Fibroblast of skin of left quadriceps (primary cell): Measurements from ENCODE around the gene CYTH1.
A peak's percentile ranks its signal among the peaks of the same experiment; 100 is the strongest.

Experiments
- DNase-seq, 2 experiments: peaks; one replicate each; pipeline ENCODE4 v3.0.0-alpha.2; 2013; ENCODE audit warnings: low read depth in 2 of 2

Gene CYTH1

DNA sequence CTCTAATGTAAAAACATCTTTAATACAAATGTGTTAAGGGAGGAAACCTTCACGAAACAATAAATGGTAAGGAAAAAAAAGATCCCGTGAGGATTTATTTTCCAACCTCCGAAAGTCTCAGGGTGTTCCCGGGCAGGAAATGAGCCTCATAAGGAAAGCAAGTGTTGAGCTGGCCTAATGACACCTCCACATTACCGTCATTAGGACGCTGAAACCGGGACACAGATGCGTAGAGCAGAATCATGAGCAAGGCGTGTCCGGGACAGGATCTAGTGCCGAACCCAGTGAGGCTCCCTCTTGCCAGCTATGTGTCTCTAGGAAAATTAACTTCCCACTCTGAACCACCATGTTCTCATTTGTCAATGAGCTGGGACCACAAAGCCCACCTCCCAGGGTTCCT, 22.7 kb upstream of the CYTH1 start:
- no peak for DNase-seq

DNA sequence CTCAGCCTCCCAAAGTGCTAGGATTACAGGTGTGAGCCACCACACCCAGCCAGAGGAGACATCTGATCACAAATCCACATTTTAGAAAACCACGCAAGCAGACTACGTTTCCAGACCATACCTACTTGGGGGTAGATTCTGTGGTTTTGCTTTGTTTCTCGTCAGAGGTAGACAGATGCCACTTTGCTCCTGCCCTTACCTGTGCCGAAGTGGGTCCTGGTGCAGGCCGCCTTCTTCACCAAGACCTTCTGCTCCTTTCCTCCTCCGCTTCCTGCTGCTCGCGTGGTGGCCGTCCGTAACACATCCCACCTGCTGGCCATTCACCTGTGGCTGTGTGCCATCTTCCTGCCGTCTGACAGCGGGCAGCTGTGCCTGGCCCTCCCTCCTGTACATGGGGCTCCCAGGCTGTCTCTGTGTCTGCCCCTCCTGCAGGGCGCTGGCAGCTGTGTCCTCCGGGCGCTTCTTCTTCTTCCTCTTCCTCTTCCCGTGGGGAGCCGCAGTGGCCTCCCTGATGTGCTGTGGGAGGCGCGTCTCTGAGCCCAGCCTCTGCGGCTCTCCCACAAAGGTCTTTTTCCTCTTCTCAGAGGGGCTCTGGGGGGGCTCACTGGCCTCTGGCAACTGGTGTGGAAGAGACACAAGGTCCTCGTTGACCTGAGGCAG, 21.2 kb upstream of the CYTH1 start:
- DNase-seq = no peak

DNA sequence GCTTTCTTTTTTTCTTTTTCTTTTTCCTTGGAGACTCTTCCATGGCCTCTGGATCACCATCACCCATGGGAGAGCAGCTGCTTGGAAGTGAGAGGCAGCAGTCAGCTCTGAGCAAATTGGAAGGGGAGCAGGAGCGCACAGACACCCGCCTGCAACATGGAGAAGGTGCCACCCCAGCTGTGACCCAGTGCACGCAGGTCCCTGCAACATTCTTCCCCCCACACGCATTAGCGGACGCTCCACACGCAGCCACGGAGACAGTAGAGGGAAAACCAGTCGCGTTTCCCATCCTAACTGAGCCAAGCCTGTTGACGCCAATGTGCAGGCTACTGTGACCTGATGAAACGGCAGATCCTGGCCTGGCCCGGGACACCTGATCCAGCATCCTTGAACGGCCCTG, 20.4 kb upstream of the CYTH1 start:
- no peak for DNase-seq

DNA sequence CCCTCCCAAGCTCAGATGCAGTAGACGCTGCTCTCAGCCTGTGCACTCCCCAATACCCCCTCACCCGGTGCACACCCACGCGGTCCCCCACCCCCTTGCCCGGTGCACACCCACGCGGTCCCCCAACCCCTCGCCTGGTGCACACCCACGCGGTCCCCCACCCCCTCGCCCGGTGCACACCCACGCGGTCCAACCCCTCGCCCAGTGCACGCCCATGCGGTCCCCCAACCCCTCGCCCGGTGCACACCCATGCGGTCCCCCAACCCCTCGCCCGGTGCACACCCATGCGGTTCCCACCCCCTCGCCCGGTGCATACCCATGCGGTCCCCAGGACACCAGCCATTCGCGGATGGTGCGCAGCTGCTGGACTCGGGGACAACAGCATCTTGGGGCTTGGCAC, 19.9 kb upstream of the CYTH1 start:
- no peak for DNase-seq

DNA sequence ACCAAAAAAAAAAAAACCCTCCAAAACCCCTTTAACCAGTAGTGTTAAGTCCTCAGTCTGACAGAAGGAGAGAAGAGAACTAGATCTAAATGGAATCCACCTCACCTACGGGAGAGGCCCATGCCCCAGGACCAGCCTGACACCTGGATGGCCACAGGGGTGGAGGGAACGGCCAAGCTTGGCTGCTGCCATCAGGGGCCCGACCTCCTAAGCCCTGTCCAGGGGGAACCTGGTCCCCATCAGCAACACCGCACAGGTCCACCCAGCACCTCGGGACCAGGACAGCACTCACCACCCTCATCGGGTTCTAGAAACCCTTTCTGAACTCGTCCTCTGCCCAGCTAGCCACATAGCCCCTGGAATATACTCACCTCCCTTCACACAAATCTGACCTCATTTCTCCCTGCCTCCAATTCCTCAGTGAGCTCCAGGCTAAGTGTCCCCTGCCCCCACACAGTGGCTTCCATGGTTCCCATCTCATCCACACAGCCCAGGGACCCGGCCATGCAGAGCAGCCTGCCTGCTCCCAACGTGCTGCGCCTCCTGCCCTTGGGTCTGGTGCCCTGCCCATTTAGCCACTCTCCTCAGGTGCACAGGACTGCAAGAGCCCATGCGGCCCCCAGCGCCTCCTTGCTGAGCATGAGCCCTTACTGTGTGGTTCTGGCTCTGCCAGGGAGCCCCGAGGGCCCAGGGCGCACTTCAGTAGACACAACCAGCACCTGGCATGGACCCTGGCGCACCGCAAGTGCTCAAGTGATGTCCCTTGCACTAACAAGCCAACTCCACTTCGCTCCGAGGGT, 18.3 kb upstream of the CYTH1 start:
- no peak for DNase-seq

DNA sequence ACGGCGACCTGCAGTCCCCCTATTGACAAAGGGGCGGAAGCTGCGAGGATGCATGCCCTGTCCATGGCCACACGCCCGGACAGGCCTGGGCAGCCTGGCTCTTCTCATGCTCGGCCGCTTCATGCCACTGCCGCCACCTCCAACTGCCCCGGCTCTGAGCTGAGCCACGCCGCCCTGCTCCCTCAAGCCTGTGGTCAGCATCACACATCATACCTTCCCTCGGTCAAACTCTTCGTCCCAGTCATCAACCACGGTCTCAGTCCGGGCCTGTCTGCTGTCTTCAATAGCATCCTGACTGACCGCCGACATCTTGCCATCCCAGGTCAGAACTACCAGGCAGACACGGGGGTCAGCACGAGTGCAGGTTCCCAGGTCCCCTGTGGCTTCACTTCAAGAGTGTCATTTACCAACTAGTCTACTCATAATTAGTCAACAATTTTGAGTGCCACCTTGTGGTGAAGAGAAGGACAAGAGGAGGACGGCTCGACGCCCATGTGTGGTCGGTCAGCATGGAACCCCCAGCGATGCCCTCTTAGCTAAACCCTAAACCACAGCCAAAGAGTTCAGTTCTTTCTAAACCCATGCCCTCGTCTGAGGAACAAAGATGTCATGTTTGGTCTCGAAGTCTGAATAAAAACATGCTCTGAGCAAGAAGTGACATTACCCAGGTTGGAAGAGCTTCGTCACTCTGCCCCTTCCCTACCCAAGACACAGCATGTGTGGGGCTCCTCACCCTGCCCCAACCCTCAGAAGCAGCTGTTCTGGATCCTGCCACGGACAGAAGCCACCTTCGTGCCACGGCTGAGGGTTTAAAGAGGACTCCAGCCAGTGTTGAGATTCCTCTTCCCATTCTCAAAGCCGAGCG, 16.9 kb upstream of the CYTH1 start:
- no peak for DNase-seq

DNA sequence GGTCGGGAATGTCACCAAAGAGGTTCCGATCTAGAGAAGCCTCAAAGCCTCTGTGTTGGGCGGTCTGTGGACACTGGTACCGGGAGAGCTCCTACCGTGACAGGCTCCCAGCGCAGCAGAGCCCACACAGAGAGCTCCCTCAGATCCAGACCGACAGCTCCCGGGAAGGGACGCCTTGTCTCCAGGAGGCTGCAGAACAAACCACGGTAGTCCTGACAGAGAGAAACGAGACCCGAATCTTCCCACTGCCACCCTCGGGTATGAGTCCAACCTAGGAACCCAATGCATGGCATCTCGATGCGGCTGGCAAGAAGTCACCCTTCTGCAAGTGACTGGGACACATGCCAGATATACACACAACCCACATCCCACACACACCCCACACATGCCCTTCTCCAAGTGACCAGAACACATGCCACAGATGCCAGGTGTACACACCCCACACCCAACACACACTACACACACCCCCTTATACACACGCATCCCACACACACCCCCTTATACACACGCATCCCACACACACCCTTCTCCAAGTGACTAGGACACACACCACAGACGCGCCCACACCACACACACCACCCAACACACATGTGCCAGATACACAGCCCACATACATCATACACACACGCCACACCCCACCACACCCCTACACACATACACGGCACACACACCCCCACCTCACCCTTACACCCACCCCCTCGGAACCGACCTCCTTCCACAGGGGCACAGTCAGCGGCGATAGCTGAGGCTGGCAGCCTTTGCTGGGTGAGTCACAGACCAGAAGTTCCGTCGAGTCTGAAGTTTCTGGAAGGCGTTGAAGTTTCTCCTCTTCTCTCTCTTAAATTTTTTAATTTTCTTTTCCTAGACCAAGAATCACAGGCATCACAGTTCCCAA, 15.9 kb upstream of the CYTH1 start:
- no peak for DNase-seq

DNA sequence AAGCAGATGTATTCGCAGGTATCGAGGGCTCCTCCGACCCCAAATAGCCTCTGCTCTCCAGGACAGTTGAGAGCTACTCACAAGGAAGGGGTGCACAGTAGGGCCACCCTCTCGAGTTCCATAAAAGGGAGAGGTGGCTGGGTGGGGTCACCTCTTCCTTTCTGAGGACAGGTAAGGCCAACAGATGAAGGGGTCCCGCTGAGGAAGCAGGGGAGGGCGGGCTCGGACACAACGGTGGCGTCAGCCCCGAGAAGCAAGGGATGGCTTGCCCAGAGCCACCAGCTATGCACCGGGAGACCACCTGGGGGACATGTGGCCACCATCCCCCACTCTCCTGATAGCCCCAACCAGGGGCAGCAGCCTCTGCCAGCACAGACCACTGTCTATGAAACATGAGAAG, 15.1 kb upstream of the CYTH1 start:
- DNase-seq = no peak

DNA sequence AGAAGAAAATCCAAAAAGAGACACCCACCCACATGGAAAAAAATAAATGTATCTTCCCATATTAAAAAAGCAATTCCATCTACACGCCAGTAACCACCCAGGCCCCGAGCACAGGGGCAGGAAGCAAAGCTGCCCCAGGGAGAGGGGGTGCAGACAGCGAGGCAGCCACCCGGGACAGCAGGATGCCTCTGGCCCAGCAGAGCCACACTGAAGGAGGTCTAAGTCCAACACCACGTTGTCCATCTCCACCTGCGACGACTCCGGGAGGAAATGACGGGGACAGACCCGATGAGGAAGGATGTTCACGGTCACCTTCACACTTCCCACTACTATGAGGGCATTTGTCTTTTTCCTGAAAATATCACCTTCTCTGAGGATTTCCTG, 14.4 kb upstream of the CYTH1 start:
- no peak for DNase-seq

DNA sequence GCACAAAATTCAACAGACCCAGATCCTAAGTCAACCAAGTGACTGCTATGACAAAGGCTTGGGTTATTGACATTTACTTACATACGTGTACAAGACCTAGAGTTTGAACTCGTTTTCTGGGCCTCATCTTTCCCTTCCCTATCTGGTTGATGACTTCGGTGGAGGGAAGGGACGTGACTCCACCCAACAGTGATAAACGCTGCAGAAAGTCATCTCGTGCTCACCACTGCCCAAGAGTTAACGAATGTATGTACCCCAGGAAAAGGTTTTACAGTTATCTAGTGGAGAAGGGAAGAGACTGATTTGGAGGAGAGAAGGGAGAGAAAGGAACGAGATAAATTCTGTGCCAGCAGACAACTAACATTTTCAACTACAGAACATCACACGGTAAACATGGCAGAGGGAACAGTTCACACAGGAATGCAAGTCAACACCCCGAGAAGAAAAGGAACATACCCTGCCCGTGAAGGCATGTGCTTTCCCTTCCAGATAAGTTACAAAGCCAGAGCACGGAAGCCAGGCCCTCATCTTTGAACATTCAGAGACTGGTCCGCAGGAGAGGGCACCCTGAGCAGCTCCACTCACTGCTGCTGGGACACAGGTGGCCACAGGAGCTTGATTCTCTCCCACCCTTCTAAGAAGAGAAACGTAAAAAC, 13.9 kb upstream of the CYTH1 start:
- no peak for DNase-seq

DNA sequence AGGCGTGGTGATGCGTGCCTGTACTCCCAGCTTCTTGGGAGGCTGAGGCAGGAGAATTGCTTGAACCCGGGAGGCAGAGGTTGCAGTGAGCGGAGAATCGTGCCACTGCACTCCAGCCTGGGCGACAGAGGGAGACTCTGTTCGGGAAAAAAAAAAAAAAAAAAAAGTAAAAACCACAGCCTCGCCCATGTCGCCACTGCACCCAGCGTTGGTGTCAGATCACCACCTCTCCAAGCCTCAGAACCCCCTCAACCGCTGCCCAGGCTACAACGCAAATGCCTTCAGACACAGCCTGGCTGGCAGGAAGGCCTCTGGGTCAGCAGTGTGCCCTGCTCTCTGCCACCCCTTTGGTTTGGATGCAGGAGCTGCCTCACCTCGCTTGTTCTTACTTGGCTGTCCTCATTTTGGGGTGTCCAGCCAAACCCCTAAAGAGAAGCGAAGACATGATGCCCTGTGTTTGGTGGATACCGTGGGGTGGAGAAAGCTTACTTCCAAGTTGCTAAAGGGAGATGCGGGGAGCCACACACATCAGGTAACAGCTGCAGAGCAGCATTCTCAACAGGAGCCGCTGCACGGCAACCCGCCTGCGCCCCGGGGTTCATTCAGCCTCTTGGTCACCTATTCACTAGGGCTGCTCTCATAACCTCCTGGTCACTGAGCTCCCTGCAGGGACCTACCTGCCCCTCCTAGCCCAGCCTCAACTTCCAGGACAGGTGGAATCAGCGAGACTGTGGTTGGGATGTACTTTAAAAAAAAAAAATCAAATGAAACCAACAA, 13.0 kb upstream of the CYTH1 start:
- no peak for DNase-seq

DNA sequence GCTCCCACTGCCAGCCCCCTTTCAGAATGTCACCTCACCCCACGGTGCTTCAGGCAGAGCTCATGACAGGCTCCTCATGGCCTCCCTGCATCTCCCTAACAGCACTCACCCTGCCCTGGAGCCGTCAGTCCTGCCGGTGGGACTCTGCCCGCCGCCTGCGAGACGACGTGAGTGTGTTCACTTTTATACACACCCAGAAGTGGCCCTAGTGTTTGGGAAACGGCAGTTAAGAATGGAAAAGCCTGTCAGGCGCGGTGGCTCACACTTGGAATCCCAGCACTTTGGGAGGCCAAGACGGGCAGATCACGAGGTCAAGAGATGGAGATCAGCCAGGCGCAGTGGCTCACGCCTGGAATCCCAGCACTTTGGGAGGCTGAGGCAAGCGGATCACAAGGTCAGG, 12.3 kb upstream of the CYTH1 start:
- no peak for DNase-seq

DNA sequence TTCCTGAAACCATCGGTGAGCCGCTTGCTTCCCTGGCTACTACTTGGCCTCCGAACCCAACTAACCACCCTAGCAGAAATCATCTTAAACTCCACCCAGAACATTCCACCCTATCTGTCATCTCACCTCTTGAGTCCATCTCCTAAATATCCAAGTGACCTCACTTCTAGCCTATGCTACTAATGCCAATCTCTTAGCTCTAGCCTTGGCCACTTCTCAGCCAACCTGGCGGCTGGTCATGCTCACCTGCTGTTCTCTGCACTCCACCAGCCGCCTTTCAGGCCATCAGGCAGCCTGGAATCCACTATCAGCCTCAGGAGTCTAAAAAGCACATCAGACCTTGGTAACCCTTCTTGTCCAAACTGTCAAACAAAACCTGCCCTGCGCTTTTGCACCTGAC, 11.9 kb upstream of the CYTH1 start:
- DNase-seq = no peak

DNA sequence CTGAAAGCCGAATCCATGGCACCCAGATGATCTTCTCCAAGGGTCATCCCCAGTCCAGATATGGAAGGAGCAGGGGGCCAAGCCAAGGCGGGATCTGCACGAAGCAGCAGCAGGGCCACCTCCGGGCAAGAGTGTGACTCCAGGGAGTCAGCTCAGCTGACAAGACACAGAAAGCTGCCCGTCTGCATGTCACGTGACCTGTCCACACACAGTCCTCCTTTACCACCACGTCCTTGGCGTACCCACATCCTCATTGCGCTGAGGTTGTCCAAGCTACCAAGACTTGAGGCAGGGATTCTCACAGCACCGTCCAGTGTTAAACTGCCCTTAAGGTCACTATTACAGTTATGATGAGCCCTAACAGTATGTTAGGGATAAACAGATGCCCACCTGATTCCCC, 11.3 kb upstream of the CYTH1 start:
- DNase-seq = no peak

DNA sequence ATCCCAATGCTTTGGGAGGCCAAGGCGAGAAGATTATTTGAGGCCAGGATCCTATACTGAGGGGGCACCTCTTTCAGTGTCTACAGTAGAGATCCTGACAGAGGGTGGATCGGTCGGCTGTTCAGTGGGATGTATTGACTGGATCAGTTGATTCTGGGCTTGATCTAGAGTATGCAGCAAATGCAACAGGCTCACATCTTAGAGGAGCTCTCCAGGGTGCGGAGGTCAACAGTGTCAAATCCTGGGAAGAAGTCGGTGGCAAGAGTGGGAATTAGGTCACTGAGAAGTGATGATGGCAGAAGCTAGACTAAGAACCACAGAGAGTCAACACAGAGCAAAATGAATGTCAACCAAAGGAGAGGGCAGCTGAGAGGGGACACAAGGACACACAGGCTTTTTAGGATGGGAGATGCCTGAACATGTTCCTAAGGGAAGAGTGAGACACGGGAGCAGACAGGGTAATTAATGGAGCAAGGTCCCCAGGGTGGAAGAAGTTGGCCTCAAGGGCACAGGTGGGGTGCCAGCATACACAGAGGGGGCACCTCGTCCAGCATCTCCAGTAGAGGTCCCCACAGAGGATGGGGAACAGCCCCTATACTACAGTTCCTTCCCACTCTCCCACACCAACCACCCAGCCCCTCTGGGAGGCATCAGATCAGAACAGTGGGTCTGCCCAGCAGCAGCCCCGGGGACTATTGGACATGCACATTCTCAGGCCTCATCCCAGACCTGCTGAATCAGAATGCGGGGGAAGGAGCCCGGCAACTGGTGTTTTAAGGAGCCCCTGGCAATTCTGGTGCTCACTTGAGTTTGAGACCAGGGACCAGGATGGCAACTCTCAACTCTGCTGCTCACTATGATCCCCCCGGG, 10.0 kb upstream of the CYTH1 start:
- no peak for DNase-seq

DNA sequence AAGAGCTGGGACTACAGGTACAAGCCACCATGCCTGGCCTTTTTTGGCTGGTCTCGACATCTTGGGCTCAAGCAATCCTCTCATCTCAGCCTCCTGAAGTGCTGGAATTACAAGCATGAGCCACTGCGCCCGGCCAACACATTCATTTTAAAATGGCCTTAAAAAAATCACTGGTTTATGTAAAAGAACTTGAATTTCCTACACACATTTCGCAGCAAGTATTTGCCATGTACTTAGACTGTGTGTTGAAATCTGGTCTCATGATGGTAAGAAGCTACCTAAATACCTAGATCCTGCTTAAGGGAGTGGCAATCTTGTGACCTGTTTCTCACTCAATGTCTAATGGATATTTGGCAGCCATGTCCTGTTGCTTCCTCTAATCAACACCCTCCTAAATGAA, 8.5 kb upstream of the CYTH1 start:
- DNase-seq = no peak

DNA sequence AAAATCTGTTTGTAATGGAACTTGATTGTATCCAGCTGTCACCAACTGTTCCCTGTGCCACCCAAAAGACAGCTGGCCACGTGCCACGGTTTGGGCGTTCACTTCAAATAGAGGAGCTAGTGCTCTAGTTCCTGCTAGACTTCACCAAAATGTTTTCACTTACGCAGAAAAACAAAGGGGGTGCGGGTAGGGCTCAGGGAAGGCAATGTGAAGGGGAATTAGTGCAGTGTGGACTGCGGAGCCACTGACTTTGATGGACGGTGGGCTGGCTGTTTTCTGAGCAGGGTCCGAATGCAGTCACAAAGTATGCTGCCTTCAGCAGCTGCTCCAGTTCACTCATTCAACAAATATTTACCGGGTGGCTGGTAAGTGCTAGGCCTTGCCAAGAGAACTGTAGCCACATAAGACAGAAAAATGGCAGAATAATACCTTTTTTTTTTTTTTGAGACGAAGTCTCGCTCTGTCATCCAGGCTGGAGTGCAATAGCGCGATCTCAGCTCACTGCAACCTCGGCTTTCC, 7.6 kb upstream of the CYTH1 start:
- DNase-seq = peak; percentile 48 to 52

DNA sequence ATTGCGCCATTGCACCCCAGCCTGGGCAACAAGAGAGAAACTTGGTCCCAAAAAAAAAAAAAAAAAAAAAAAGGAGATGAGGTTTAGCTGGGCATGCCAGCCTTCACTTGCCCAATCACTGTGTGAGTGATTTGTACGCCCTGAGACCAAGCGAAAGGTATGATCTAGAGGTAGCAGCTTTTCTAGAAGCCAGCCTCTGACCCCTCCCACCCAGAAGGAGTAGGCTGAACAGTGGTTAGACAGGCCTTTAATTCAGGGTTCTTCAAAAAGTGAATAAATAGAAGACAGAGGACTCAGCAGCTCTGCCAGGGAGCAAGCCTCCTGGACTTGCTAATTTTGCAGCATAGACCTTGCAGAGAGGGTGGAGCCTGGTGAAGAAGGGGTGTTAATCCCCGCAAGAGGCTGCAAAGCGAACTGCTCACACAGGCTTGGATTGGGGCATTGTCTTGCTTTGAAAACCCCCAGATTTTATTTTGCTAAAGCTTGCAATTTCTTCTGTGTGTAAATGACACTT, 7.1 kb upstream of the CYTH1 start:
- DNase-seq = no peak

DNA sequence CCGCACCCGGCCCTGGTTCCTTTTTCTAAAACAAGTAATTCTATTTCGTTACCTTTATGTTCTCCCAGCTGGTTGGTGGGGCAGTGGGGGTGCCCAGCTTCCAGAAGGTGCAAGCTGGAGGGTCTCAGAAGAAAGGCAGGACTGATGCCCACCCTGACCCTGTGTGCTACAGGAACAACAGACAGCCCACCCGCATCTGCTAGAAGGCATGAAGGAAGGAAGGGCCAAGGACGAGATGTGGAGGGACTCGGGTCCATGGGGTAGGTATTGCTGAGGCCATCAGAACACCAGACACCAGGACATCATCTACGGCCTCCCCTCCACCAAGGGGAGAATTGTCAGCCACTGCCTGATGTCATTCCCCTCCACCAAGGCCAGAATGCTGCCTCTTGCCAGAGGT, 6.4 kb upstream of the CYTH1 start:
- DNase-seq = no peak
